HEK293 (cell line): Measurements from ENCODE around the gene LDLRAP1.

Source experiments
- CTCF ChIA-PET: fragments of 350-600 bp; formaldehyde crosslinking; extraction: SDS; loops from one replicate; lab custom pipeline; 2021; ENCODE audit warnings: antibody characterized with exemption; lab: Yijun Ruan, JAX
- POLR2A ChIA-PET: fragments of 300-600 bp; formaldehyde crosslinking; extraction: SDS; loops from one replicate; lab custom pipeline; 2020; ENCODE audit warnings: antibody characterized with exemption, inconsistent platforms; lab: Yijun Ruan, JAX
- H3K27ac ChIP-seq: fragments of 200-500 bp; sonication (Bioruptor generic); 2 replicates; pipeline ENCODE4 v1.5.1; 2014; ENCODE audit warnings: low read depth, low read length, control low read depth, inconsistent platforms; ENCODE audit errors: extremely low read depth
- H3K36me3 ChIP-seq, 2 experiments: fragments of 200-500 bp in 1 of 2; sonication (Bioruptor generic) in 1 of 2; 1 replicate in 1 of 2; 2 replicates in 1 of 2; pipeline ENCODE4 v1.5.1; 2014 to 2017; ENCODE audit warnings: inconsistent platforms in 2 of 2, low read length in 2 of 2; ENCODE audit not compliant: control insufficient read depth in 2 of 2, insufficient read depth in 1 of 2
- H3K4me1 ChIP-seq: fragments of 200-500 bp; sonication (Bioruptor generic); 2 replicates; pipeline ENCODE4 v1.5.1; 2014; ENCODE audit warnings: mild to moderate bottlenecking, low read length, inconsistent platforms; ENCODE audit not compliant: control insufficient read depth, insufficient read depth
- H3K4me3 ChIP-seq: 2 replicates; pipeline ENCODE4 v1.5.1; 2011; ENCODE audit warnings: low read depth, mild to moderate bottlenecking, control low read depth, low read length, moderate library complexity
- H3K9me3 ChIP-seq: fragments of 200-500 bp; sonication (Bioruptor generic); 2 replicates; pipeline ENCODE4 v1.5.1; 2014; ENCODE audit warnings: low read depth, low read length, inconsistent platforms; ENCODE audit not compliant: control insufficient read depth, insufficient read depth
- KLF1 ChIP-seq: fragments of 450-650 bp; formaldehyde crosslinking; IDR thresholded peaks from 2 replicates; pipeline ENCODE4 v1.5.1; 2016; ENCODE audit warnings: missing biosample characterization, missing genetic modification characterization
- PRDM1 ChIP-seq: fragments of 450-650 bp; formaldehyde crosslinking; IDR thresholded peaks from 2 replicates; pipeline ENCODE4; 2016; ENCODE audit warnings: missing biosample characterization, missing genetic modification characterization
- REPIN1 ChIP-seq: fragments of 450-650 bp; formaldehyde crosslinking; IDR thresholded peaks from 2 replicates; pipeline ENCODE4 v1.5.1; 2017; ENCODE audit warnings: missing biosample characterization, missing genetic modification characterization, low read depth
- SALL2 ChIP-seq: fragments of 450-650 bp; formaldehyde crosslinking; IDR thresholded peaks from 2 replicates; pipeline ENCODE4 v1.5.0; 2017; ENCODE audit warnings: missing biosample characterization, mild to moderate bottlenecking, missing genetic modification characterization, borderline replicate concordance
- SETDB1 ChIP-seq: IDR thresholded peaks from one replicate; pipeline ENCODE4 v1.6.1; 2017; ENCODE audit warnings: mild to moderate bottlenecking, low read length, moderate library complexity, mixed read lengths; ENCODE audit not compliant: insufficient read length
- SP2 ChIP-seq: fragments of 450-650 bp; formaldehyde crosslinking; IDR thresholded peaks from 2 replicates; pipeline ENCODE4 v1.5.1; 2016; ENCODE audit warnings: missing biosample characterization, missing genetic modification characterization
- SP3 ChIP-seq: fragments of 450-650 bp; formaldehyde crosslinking; IDR thresholded peaks from 2 replicates; pipeline ENCODE4 v1.5.1; 2016; ENCODE audit warnings: missing biosample characterization, missing genetic modification characterization
- TRIM28 ChIP-seq: IDR thresholded peaks from 2 replicates; pipeline ENCODE4 v1.6.1; 2011; ENCODE audit warnings: low read length, control low read depth, borderline replicate concordance
- ZNF19 ChIP-seq: fragments of 450-650 bp; formaldehyde crosslinking; IDR thresholded peaks from 2 replicates; pipeline ENCODE4; 2016; ENCODE audit warnings: missing biosample characterization, missing genetic modification characterization, low read depth
- ZNF214 ChIP-seq: fragments of 450-650 bp; formaldehyde crosslinking; IDR thresholded peaks from 2 replicates; pipeline ENCODE4 v1.5.1; 2017; ENCODE audit warnings: missing biosample characterization, mild to moderate bottlenecking, missing genetic modification characterization, borderline replicate concordance
- ZNF23 ChIP-seq: fragments of 450-650 bp; formaldehyde crosslinking; IDR thresholded peaks from 2 replicates; pipeline ENCODE4 v1.5.1; 2016; ENCODE audit warnings: missing biosample characterization, missing genetic modification characterization, borderline replicate concordance
- ZNF266 ChIP-seq: fragments of 450-650 bp; formaldehyde crosslinking; IDR thresholded peaks from 2 replicates; pipeline ENCODE4 v1.5.1; 2016; ENCODE audit warnings: missing biosample characterization, missing genetic modification characterization, low read depth
- ZNF274 ChIP-seq, 2 experiments: fragments of 200-500 bp in 1 of 2; fragments of 450-650 bp in 1 of 2; sonication (Bioruptor generic) in 1 of 2; formaldehyde crosslinking in 1 of 2; IDR thresholded peaks; 2 replicates each; pipeline versions ENCODE4 v1.5.1 to v1.6.1; 2014 to 2016; ENCODE audit warnings: borderline replicate concordance in 1 of 2, inconsistent platforms in 1 of 2, low read length in 1 of 2, missing biosample characterization in 1 of 2, missing genetic modification characterization in 1 of 2
- ZNF350 ChIP-seq: fragments of 450-650 bp; formaldehyde crosslinking; IDR thresholded peaks from 2 replicates; pipeline ENCODE4 v1.5.0; 2017; ENCODE audit warnings: missing biosample characterization, mild to moderate bottlenecking, missing genetic modification characterization
- ZNF37A ChIP-seq: fragments of 450-650 bp; IDR thresholded peaks from 2 replicates; pipeline ENCODE4 v1.5.1; 2018; ENCODE audit warnings: missing biosample characterization, missing genetic modification characterization
- ZNF514 ChIP-seq: fragments of 450-650 bp; formaldehyde crosslinking; IDR thresholded peaks from 2 replicates; pipeline ENCODE4 v1.5.1; 2016; ENCODE audit warnings: missing biosample characterization, missing genetic modification characterization
- ZNF561 ChIP-seq: fragments of 450-650 bp; IDR thresholded peaks from 2 replicates; pipeline ENCODE4 v1.5.1; 2018; ENCODE audit warnings: missing biosample characterization, missing genetic modification characterization, borderline replicate concordance
- ZNF654 ChIP-seq: fragments of 450-650 bp; formaldehyde crosslinking; IDR thresholded peaks from 2 replicates; pipeline ENCODE4 v1.5.1; 2016; ENCODE audit warnings: low read depth, missing biosample characterization, missing genetic modification characterization
- TF ChIP-seq, protein P1 (sequence below): IDR thresholded peaks from 2 replicates; pipeline ENCODE4 v1.6.1; 2011; ENCODE audit warnings: mild to moderate bottlenecking, low read depth, low read length, borderline replicate concordance
- TF ChIP-seq, protein P2 (sequence below): fragments of 450-650 bp; formaldehyde crosslinking; IDR thresholded peaks from 2 replicates; pipeline ENCODE4 v1.5.1; 2016; ENCODE audit warnings: missing biosample characterization, missing genetic modification characterization
- TF ChIP-seq, protein P3 (sequence below): fragments of 450-650 bp; formaldehyde crosslinking; IDR thresholded peaks from 2 replicates; pipeline ENCODE4 v1.5.1; 2016; ENCODE audit warnings: missing biosample characterization, missing genetic modification characterization
- TF ChIP-seq, protein P4 (sequence below): fragments of 450-650 bp; formaldehyde crosslinking; IDR thresholded peaks from 2 replicates; pipeline ENCODE4 v1.5.1; 2016; ENCODE audit warnings: missing biosample characterization, missing genetic modification characterization
- TF ChIP-seq, protein P5 (sequence below): fragments of 450-650 bp; formaldehyde crosslinking; IDR thresholded peaks from 2 replicates; pipeline ENCODE4 v1.5.1; 2016; ENCODE audit warnings: missing biosample characterization, missing genetic modification characterization
- TF ChIP-seq, protein P6 (sequence below): fragments of 450-650 bp; formaldehyde crosslinking; IDR thresholded peaks from 2 replicates; pipeline ENCODE4 v1.5.1; 2016; ENCODE audit warnings: missing biosample characterization, missing genetic modification characterization, borderline replicate concordance

The LDLRAP1 gene

DNA sequence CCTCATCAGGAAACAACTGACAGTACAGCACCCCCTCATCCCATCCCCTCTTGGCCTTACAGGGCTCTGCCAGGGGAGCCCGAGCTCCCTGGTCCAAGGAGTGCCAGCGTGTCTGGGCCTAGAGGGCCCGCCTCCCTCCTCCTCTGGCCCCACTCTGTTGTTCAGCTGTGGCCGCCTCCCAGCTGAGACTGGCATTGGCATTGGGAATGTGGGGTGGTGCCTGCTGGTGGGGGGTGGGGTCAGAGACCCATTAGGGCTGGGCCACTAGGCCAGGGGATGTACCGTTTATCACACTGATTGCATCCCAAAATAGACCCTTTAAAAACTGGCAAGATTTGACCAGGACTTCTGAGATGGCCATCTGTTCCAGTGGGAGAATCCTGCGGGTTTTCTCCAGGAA lies 1.4 kb downstream of the LDLRAP1 start:
- Histone ChIP-seq H3K9me3 (no peaks in the 10 kb centered on the region), H3K27ac (no peak overlapping the region), H3K4me1 (peaks cover 8% of the 10 kb centered on the region; the same call in 1 of the 2 replicates), H3K4me3 (no peak overlapping the region), H3K36me3 (no peaks in the 10 kb centered on the region)
- POLR2A ChIA-PET = no interaction called here
- CTCF ChIA-PET = interaction anchor here (0.7 kb wide), 2 partner anchors 14 to 1261 kb away, joined by 4 read pairs; no protein-coding TSS in a partner anchor
- no peak for TF ChIP-seq ZNF37A
- TF ChIP-seq, protein P1, sequence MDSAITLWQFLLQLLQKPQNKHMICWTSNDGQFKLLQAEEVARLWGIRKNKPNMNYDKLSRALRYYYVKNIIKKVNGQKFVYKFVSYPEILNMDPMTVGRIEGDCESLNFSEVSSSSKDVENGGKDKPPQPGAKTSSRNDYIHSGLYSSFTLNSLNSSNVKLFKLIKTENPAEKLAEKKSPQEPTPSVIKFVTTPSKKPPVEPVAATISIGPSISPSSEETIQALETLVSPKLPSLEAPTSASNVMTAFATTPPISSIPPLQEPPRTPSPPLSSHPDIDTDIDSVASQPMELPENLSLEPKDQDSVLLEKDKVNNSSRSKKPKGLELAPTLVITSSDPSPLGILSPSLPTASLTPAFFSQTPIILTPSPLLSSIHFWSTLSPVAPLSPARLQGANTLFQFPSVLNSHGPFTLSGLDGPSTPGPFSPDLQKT = no peak
- TF ChIP-seq ZNF561 (tag by site-specific recombination) = no peak
- TF ChIP-seq, protein P2, sequence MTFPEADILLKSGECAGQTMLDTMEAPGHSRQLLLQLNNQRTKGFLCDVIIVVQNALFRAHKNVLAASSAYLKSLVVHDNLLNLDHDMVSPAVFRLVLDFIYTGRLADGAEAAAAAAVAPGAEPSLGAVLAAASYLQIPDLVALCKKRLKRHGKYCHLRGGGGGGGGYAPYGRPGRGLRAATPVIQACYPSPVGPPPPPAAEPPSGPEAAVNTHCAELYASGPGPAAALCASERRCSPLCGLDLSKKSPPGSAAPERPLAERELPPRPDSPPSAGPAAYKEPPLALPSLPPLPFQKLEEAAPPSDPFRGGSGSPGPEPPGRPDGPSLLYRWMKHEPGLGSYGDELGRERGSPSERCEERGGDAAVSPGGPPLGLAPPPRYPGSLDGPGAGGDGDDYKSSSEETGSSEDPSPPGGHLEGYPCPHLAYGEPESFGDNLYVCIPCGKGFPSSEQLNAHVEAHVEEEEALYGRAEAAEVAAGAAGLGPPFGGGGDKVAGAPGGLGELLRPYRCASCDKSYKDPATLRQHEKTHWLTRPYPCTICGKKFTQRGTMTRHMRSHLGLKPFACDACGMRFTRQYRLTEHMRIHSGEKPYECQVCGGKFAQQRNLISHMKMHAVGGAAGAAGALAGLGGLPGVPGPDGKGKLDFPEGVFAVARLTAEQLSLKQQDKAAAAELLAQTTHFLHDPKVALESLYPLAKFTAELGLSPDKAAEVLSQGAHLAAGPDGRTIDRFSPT = 0 out of 2 replicates have a peak, but pooled peaks have one; percentile 27
- no peak for TF ChIP-seq ZNF214 (tag by site-specific recombination)
- no peak for TF ChIP-seq SETDB1
- TF ChIP-seq TRIM28 = no peak
- TF ChIP-seq SP3 = peak; percentile 46
- TF ChIP-seq, protein P3, sequence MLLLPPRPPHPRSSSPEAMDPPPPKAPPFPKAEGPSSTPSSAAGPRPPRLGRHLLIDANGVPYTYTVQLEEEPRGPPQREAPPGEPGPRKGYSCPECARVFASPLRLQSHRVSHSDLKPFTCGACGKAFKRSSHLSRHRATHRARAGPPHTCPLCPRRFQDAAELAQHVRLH (tag by site-specific recombination) = no peak
- no peak for TF ChIP-seq ZNF23 (tag by site-specific recombination)
- TF ChIP-seq ZNF274 (IDR thresholded peaks at IDR 0.05; ENCODE audit: low read length) = no peak
- no peak for TF ChIP-seq ZNF274 (tag by site-specific recombination; IDR thresholded peaks at IDR 0.05; ENCODE audit: borderline replicate concordance)
- TF ChIP-seq, protein P4, sequence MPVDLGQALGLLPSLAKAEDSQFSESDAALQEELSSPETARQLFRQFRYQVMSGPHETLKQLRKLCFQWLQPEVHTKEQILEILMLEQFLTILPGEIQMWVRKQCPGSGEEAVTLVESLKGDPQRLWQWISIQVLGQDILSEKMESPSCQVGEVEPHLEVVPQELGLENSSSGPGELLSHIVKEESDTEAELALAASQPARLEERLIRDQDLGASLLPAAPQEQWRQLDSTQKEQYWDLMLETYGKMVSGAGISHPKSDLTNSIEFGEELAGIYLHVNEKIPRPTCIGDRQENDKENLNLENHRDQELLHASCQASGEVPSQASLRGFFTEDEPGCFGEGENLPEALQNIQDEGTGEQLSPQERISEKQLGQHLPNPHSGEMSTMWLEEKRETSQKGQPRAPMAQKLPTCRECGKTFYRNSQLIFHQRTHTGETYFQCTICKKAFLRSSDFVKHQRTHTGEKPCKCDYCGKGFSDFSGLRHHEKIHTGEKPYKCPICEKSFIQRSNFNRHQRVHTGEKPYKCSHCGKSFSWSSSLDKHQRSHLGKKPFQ (tag by site-specific recombination) = no peak
- TF ChIP-seq, protein P5, sequence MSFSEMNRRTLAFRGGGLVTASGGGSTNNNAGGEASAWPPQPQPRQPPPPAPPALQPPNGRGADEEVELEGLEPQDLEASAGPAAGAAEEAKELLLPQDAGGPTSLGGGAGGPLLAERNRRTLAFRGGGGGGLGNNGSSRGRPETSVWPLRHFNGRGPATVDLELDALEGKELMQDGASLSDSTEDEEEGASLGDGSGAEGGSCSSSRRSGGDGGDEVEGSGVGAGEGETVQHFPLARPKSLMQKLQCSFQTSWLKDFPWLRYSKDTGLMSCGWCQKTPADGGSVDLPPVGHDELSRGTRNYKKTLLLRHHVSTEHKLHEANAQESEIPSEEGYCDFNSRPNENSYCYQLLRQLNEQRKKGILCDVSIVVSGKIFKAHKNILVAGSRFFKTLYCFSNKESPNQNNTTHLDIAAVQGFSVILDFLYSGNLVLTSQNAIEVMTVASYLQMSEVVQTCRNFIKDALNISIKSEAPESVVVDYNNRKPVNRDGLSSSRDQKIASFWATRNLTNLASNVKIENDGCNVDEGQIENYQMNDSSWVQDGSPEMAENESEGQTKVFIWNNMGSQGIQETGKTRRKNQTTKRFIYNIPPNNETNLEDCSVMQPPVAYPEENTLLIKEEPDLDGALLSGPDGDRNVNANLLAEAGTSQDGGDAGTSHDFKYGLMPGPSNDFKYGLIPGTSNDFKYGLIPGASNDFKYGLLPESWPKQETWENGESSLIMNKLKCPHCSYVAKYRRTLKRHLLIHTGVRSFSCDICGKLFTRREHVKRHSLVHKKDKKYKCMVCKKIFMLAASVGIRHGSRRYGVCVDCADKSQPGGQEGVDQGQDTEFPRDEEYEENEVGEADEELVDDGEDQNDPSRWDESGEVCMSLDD (tag by site-specific recombination) = no peak
- TF ChIP-seq PRDM1 = no peak
- TF ChIP-seq KLF1 (tag by site-specific recombination) = 0 out of 2 replicates have a peak, but pooled peaks have one; percentile 32
- no peak for TF ChIP-seq ZNF350 (tag by site-specific recombination)
- peak; percentile 59 for TF ChIP-seq SP2 (tag by site-specific recombination)
- no peak for TF ChIP-seq ZNF654 (tag by site-specific recombination)
- no peak for TF ChIP-seq ZNF19 (tag by site-specific recombination)
- TF ChIP-seq, protein P6, sequence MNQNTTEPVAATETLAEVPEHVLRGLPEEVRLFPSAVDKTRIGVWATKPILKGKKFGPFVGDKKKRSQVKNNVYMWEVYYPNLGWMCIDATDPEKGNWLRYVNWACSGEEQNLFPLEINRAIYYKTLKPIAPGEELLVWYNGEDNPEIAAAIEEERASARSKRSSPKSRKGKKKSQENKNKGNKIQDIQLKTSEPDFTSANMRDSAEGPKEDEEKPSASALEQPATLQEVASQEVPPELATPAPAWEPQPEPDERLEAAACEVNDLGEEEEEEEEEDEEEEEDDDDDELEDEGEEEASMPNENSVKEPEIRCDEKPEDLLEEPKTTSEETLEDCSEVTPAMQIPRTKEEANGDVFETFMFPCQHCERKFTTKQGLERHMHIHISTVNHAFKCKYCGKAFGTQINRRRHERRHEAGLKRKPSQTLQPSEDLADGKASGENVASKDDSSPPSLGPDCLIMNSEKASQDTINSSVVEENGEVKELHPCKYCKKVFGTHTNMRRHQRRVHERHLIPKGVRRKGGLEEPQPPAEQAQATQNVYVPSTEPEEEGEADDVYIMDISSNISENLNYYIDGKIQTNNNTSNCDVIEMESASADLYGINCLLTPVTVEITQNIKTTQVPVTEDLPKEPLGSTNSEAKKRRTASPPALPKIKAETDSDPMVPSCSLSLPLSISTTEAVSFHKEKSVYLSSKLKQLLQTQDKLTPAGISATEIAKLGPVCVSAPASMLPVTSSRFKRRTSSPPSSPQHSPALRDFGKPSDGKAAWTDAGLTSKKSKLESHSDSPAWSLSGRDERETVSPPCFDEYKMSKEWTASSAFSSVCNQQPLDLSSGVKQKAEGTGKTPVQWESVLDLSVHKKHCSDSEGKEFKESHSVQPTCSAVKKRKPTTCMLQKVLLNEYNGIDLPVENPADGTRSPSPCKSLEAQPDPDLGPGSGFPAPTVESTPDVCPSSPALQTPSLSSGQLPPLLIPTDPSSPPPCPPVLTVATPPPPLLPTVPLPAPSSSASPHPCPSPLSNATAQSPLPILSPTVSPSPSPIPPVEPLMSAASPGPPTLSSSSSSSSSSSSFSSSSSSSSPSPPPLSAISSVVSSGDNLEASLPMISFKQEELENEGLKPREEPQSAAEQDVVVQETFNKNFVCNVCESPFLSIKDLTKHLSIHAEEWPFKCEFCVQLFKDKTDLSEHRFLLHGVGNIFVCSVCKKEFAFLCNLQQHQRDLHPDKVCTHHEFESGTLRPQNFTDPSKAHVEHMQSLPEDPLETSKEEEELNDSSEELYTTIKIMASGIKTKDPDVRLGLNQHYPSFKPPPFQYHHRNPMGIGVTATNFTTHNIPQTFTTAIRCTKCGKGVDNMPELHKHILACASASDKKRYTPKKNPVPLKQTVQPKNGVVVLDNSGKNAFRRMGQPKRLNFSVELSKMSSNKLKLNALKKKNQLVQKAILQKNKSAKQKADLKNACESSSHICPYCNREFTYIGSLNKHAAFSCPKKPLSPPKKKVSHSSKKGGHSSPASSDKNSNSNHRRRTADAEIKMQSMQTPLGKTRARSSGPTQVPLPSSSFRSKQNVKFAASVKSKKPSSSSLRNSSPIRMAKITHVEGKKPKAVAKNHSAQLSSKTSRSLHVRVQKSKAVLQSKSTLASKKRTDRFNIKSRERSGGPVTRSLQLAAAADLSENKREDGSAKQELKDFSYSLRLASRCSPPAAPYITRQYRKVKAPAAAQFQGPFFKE (tag by site-specific recombination) = no peak
- no peak for TF ChIP-seq ZNF266 (tag by site-specific recombination)
- no peak for TF ChIP-seq SALL2
- no peak for TF ChIP-seq ZNF514 (tag by site-specific recombination)
- no peak for TF ChIP-seq REPIN1
